T-helper 2 cell (primary cell): ENCODE results near the gene TSC2.

Experiments used
- DNase-seq, 5 experiments: peaks; one replicate each; pipeline versions ENCODE4 v3.0.0 to v3.0.0-alpha.2; 2012 to 2022

The TSC2 gene

DNA sequence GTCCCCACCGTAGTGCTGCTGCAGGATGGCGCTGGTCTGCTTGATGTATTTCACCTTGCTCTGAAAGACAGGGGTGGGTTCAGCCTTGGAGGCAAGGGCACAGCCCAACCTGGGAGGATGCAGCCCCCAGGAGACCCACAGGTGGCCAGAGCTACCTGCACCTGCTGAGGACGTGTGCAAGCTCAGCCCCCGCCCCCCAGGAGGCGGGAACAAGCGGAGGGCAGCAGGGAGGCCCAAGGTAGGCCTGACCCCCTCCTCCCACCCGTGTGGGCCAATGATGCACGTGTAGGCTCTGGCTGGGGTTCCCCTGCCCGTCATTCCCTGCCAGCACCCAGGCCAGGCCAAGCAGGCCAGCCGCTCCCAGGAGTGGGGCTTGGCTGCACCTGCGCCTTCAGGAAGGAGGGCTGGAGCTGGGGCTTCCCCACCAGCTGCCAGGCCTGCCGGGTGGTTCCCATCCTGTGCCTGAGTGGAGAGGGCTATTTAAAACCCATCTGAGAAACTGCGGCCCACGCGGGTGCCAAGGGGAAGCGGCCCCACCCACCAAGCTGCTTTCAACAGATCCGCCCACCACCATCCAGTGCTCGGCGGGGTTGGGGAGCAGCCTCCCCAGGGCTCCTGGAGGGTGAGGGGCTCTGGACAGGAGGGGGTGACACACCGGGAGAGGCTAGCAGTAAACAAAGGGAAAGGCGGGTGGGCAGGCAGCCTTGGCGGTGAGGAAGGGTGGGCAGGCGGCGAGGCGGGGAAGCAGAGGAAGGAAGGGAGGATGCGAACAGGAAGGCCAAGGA is 3.9 kb upstream of the TSC2 start:
- DNase-seq: no peak

DNA sequence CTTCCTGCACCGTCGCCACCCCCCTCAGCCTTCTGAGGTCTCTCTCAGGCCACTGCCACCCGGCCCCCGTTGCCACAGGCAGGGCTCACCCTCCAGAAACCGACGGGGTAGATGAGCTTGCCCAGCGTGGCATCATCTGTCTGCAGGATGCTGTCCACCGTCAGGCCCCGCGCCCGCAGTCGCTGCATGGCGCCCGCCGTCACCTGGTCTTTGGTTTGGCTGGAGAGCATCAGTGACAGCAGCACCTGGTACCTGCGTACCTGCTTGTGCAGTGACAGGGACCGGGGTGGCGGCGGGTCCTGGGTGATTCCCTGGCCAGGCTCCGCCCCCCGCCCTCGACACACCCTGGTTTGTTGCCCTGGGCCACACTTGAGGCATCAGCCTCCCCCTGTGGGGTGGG is 3.2 kb upstream of the TSC2 start:
- DNase-seq: no peak

DNA sequence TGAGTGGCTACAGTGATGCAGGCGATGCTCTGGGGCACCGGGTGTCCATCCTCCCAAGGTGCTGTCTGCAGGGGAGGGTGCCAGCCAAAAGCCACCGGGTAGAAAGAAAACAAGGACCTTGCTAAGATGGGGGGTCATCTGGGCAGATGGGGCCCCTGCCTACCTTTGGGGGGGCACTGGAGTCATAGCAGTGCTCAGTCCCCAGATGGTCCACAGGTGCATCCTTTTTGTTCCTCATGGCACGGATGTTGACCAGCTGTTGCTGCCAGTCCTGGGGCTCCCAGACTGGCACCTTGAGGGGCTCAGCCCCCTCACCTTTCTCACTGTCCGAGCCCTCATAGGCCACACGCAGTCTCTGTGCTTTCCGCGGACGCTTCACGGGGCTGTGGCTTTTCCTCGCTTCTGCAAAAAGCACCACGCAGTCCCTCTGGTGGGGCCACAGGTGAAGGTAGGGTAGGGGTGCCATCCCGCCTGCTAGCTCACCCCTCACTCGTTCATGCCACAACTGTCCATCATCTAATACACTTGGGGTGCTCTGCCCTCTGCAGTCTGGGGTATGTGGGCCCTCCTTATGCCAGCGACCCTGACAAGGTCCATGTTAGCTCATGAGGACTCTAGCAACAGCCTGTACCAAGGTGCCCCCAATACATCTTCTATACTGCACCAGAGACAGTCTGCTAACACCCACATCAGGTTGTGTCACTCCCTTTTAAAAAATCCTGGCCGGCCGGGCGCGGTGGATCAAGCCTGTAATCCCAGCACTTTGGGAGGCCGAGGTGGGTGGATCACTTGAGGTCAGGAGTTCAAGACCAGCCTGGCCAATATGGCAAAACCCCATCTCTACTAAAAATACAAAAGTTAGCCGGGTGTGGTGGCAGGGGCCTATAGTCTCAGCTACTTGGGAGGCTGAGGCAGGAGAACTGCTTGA is 1.6 kb upstream of the TSC2 start:
- DNase-seq: no peak

DNA sequence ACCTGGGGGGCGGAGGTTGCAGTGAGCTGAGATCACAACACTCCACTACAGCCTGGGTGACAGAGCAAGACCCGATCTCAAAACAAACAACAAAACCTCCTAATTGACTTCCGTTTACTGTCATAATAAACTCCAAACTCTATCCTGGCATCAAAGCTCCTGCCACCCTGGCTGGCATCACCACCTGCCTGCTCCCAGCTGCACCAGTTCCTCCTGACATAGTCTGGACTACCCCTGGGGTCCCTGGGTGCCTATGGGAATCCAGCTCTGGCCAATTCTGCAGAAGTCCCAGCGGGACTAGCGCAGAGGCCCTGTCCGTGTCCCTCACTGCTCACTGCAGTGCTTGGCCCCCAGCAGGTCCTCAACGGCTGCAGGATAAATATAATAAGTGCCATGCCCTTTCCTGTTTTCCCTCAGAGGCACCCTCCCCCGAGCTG is 874 bp upstream of the TSC2 start:
- no peak for DNase-seq

DNA sequence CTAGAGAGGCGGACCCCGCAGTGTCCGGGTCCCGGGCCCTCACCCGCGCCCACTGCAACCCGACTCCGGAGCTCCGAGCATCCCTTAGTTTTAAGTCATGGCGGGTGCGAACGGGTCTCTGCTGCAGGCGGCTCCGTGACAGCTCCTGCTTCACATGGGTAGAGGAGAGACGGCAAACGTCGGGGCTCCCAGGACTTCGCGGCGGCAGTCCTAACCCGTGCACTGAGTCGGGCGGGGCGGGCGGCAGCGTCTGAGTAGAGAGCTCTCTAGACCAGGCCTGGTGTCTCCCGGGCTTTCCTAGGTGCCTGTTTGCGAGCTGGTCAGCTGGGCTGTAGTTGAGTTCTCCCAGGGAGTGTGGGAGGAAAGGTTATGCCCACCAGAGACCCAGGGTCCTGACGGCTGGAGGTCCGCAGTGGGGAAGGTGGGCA is 345 bp downstream of the TSC2 start:
- DNase-seq: no peak

DNA sequence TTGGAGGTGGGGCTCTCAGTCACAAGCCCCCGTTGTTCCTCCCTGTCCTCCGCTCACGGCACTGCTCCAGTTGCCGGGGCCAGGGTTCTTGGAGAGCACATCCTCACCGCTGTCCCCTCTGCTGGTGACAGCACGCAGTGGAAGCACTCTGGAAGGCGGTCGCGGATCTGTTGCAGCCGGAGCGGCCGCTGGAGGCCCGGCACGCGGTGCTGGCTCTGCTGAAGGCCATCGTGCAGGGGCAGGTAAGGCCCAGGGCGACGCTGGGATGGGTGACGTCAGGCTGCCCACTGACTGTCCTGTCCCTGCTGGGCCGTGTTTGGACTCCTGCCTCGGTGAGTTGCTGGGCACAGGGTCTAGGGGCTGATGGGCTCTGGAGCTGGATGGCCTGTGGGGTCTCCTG is 5.4 kb downstream of the TSC2 start:
- no peak for DNase-seq

DNA sequence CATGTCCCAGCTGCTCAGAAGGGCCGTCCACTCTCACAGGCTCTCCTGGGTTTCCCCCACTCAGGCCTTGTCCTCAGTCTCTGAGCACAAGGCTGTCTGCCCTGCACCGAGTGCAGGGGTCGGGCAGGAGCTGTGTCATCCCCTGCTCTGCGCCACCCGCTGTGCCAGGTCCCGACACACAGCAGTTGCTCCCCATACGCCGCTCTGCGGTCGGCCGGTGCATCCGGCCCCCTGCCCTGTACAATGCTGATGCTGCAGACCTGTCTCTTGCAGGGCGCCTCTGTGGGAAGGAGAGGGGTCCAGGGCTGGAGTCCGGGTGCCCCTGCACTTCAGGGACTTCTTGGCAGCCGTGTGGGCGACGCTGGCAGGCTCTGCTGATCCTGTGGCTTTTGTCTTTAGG is 6.1 kb downstream of the TSC2 start:
- DNase-seq: no peak

DNA sequence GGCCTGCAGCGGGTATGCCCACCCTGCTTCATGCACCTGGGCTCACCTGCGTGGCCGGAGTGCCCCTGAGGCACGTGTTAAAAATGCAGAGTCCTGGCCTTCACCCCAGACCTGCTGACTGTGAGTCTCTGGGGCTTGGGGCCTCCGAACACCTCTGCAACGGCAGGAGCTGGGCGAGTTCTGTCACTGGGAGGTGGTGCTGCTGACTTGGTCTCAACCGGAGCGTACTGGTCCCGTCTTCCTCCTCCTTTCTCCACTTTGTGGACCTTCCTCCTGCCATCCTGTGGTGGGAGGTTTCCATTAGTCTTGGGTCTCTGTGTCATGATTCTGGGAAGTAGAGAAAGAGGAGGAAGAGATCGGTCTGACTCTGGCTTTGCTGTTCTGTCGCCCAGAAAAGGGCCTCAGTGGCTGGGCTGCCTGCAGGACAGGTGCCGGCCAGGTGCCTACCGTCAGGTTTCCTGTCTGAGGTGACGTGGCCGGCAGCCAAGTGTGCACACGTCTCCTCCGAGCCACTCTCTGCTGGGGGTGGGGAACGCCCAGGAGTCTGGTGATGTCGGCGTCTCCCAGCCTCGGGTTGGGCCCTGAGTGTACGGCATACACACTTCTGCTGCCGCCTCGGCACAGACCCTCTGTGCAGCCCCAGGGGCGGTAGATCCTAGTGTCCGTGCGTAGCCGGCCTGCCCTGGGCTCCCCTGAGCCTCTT is 6.9 kb downstream of the TSC2 start:
- DNase-seq: no peak

DNA sequence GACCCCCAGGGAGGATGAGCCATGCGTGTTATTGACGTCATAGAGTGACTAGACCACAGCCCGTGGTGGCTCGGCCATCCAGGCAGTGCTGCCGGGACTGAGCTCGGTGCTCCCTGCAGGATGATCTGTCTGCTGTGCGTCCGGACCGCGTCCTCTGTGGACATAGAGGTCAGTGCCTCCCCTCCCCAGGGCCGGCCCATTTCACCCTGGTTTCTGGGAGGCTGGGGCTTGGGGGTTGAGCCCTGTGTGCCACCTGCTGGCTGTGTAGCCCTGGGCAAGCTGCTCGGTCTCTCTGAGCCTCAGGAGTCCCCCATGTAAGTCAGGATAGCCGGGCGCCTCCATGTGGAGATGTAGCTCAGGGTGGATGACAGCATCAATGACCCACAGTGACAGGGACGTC is 8.3 kb downstream of the TSC2 start:
- DNase-seq: no peak

DNA sequence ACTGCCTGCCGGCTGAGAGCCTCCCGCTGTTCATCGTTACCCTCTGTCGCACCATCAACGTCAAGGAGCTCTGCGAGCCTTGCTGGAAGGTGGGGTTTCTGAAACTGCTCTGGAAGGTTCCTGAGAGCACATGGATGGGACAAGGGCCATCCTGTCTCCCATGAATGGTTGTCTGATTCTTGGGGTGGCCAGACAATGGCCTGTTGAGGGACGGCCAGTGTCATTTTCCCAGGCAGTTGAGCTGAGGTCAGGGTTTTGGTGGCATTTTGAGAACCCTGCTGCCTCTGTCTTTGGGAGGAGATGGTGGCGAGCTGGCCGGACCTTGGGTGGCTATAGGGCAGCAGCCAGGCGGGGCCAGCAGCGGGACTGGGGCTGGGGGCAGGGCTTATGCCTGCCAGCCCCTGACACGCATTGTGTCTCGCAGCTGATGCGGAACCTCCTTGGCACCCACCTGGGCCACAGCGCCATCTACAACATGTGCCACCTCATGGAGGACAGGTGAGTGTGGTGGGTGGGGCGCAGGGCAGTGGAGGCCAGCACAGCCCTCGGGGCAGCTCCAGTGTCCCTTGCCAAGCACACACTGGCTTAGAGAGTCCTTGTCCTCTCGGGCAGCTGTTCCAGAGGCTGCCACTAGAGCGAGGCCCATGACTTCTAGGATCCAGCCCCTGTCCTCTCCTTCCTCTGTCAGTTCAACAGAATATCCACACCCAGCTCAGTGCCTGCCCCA is 9.1 kb downstream of the TSC2 start:
- no peak for DNase-seq

DNA sequence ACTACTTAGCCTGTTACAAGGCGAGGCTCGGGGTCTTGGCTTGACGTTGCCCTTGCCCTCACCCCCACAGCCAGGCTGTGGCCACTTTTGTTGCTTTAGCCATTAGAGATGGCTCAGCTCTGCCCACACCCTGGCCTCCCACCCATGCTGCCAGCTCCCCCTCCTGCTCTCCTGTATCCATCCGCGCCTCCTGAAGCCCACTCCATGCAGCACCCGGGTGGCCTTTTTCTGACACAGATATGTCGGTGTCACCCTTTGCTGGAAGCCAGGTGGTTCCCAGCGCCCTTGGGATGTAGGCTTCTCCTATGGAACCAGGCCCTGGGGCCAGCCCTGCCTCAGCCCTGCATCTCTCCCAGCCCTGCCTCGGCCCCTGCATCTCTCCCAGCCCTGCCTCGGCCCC is 9.7 kb downstream of the TSC2 start:
- no peak for DNase-seq

DNA sequence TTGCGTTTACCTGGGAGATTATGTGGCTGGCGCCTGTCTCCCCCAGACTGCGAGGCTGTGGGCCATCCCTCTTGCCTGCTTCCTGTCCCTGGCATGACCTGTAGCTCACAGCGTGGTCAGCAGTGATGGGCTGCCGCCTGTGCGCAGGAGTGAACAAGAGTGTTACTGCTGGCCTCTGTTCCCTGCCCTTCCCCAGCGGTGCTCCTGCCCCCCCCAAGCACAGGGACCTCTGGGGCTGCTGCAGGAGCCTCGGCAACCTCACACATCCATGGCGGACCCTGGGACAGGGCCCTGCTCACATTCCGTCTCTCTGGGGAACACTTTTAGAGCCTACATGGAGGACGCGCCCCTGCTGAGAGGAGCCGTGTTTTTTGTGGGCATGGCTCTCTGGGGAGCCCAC is 10.6 kb downstream of the TSC2 start:
- no peak for DNase-seq

DNA sequence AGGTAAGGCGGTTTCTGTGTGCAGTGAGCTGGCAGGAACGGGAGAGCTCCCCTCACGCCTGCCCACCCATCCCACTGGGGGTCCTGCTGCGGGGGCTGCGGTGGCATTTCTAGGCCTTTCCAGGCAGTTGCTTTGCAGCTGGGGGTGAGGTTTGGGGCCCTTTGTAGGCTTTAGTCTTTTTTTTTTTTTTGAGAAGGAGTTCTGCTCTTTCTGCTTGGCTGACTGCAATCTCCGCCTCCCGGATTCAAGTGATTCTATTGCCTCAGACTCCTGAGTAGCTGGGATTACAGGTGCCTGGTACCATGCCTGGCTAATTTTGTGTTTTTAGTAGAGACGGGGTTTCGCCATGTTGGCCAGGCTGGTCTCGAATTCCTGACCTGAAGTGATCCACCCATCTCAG is 11.1 kb downstream of the TSC2 start:
- DNase-seq: no peak

DNA sequence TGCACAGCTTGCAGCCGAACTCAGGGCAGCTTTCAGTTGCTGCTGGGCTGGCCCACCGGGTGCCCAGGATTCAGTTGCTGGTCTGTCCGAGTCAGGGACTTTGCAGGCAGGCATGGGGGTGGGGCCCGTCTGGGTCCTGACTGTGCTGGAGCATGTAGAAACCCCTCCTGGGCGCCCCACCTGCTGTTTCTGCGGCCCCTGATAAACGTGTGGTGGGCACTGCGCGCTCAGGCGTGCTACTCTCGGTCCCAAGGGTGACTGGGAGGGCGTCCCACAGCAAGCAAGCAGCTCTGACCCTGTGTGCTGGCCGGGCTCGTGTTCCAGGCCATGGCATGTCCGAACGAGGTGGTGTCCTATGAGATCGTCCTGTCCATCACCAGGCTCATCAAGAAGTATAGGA is 12.6 kb downstream of the TSC2 start:
- no peak for DNase-seq

DNA sequence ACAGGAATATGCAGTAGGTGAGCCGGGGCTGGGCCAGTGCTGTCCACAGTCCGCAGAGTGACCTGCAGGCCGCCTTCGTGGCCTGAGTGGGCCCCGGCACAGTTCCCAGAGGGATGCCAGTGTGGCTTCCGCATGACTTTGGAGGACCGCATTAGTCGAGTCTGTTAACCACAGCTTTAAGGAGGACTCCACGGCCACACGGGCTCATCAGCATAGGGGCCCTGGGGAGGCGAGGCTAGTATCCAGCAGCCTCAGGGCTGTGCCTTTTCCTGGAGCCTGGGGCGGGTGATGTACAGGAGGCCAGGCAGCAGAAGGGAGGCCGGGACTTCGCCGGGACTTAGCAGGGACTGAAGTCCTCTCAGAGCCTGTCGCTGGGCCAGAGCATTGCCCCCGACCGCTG is 13.2 kb downstream of the TSC2 start:
- DNase-seq: no peak

DNA sequence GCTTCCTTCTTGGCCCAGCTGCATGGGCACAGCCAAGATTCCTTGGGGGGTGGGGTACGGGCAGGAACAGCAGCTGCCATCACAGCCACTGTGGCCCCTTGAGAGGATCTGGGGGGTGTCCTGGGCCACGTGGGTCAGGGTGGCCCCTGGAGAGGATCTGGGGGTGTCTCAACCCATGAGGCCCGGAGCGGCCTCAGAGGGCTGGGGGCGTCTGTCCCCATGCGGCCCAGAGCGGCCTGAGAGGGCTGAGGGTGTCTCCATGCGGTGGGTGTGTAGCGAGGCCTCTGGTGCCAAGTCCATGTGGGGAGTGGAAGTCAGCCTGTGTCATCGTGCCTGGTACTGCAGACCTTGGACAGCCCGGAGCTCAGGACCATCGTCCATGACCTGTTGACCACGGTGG is 13.7 kb downstream of the TSC2 start:
- no peak for DNase-seq

DNA sequence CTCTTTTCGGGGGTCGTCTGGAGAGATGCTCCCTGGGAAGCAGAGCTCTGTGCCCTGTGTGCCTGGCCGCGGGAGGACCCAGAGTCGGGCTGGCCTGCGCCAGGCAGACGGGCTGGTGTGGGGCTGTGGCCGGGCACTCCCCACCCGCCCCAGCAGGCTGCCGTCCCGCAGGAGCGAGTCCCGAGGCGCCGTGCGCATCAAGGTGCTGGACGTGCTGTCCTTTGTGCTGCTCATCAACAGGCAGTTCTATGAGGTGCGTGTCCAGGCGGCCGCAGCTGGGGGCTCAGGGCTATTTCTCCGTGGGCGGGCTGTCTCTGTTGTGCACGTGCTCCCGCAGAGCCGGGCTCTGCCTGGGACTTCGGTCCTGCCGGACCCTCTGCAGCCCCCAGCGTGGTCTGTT is 15.0 kb downstream of the TSC2 start:
- DNase-seq: no peak

DNA sequence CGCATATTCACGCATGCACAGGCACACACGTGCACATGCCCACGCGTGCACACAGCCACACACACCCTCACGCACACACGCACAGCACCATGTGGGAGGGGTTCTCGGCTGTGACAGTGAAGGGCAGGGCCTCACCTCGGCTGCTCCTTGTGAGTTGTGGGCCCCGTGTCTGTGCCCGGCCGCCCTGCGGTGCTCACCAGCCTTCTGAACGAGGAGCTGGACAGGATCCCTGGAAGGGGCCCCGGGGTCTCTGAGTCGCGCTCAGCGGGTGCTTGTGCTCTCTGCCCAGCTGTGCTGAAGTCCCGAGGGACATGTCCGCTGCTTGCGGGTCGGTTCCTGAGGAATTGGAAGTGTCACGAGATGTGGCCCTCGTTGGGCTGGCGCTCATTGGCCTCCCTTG is 16.1 kb downstream of the TSC2 start:
- DNase-seq: no peak

DNA sequence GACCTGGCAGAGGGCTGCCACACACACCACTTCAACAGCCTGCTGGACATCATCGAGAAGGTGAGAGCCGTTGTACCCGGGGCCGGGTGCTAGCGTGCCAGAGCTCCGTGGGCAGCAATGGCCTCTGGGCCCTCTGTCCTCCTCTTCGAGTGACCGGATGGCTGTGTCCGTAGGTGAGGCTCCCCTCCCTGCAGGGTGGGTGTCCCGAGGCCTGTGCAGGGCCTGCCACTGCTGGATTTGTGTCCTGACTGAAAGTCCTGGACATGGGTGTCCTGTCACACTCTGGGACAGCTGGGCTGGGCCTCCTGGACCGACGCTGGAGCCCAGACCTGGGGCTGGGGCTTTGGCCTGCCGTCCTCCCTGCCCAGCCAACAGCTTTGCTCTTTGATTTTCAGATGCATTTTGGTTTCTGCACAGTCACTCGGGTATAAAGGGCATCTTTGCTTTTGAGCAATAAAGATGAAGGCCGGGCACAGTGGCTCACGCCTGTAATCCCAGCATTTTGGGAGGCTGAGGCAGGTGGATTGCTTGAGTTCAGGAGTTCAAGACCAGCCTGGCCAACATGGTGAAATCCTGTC is 16.7 kb downstream of the TSC2 start:
- DNase-seq: no peak

DNA sequence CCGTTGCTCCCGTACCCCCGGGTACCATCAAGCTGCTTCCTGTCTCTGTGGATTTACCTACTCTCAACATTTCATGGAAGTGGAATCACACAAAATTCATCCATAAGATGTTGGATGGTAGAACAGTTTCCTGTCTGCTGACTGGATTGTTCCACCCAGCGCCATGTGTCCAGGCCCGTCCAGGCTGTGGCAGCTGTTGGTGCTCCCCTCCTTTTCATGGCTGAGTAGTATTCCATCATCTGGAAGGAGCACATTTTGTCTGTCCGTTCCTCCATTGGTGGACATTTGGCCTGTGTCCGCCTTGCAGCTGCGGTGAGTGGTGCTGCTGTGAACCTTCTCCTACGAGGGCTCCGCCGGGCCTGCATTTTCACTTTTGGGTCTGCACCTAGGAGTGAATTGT is 18.4 kb downstream of the TSC2 start:
- no peak for DNase-seq

DNA sequence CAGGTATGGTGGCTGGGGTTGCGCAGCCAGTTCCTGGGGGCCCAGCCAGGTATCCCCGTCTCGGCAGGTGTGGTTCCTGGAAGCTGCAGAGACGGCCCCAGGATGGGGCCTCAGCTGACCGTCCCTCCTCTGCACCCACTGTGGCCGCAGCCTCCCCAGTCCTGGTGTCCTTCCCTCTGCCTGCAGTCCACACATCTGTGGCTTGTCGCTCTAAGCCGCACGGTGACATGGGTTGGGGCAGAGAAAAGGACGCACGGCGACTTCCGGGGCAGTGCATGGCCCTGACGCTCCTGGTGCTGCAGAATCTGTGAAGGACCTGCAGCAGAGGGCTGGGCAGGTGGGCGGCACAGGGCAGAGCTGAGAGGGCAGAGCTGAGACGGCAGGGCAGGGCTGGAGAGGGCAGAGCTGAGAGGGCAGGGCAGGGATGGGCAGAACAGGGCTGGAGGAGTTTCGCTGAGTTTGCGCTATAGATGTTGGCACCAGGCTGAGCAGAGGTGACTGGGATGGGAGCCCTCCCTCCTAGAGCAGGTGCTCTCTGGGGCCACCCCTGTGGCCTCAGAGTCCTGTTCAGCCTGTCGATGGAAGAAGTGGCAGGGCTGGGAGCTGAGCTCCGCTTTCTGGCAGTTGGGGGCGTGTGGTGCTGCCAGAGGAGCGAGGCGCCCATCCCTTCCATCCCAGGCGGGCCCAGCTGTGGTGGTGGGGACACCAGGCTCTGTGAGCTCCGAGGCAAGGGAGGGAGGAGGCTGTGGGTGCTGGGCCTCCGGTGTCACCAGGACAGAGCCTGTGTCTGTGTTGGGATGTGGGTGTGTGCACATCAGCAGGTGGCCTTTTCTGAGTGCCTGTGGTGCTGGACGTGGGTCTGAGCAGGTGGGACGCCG is 23.0 kb downstream of the TSC2 start:
- no peak for DNase-seq
